Hepatocyte (in vitro differentiated cells): ENCODE results near the gene IRGC. TPM values are rescaled to one million over a fixed set of nuclear protein-coding genes. Genes with fewer than 3 reads are reported as not detected.

Source experiments
- DNase-seq: peaks from one replicate; pipeline ENCODE4 v3.0.0-alpha.2; 2016; ENCODE audit warnings: low spot score
- H2AFZ ChIP-seq: fragments of 200-600 bp; sonication (generic); 2 replicates; pipeline ENCODE4 v1.6.0; 2016; ENCODE audit warnings: antibody characterized with exemption, mild to moderate bottlenecking
- H3K27ac ChIP-seq: fragments of 200-600 bp; sonication (generic); 2 replicates; pipeline ENCODE4 v1.5.1; 2016; ENCODE audit warnings: mild to moderate bottlenecking
- H3K27me3 ChIP-seq: fragments of 200-600 bp; sonication (generic); 2 replicates; pipeline ENCODE4 v1.6.1; 2016
- H3K36me3 ChIP-seq: fragments of 200-600 bp; sonication (generic); replicated peaks from 2 replicates; pipeline ENCODE4 v1.5.1; 2016; ENCODE audit warnings: low read depth; ENCODE audit not compliant: insufficient read depth
- H3K4me1 ChIP-seq: fragments of 200-600 bp; sonication (generic); 2 replicates; pipeline ENCODE4 v1.5.1; 2016; ENCODE audit warnings: mild to moderate bottlenecking, moderate library complexity; ENCODE audit not compliant: insufficient read depth
- H3K4me2 ChIP-seq: fragments of 200-600 bp; sonication (generic); 2 replicates; pipeline ENCODE4 v1.6.0; 2016
- H3K4me3 ChIP-seq: fragments of 200-600 bp; sonication (generic); 2 replicates; pipeline ENCODE4 v1.5.1; 2016; ENCODE audit warnings: mild to moderate bottlenecking
- H3K79me2 ChIP-seq: fragments of 200-600 bp; sonication (generic); 2 replicates; pipeline ENCODE4 v1.6.0; 2017; ENCODE audit warnings: mild to moderate bottlenecking
- H3K9me2 ChIP-seq: fragments of 200-600 bp; sonication (generic); replicated peaks from 2 replicates; pipeline ENCODE4 v1.6.0; 2017; ENCODE audit warnings: mild to moderate bottlenecking; ENCODE audit not compliant: insufficient read depth
- H3K9me3 ChIP-seq: fragments of 200-600 bp; sonication (generic); 2 replicates; pipeline ENCODE4 v1.5.1; 2016; ENCODE audit warnings: low read depth, mild to moderate bottlenecking
- H4K20me1 ChIP-seq: fragments of 200-600 bp; sonication (generic); 2 replicates; pipeline ENCODE4 v1.6.0; 2016; ENCODE audit warnings: mild to moderate bottlenecking; ENCODE audit not compliant: insufficient read depth, poor library complexity, severe bottlenecking
- CTCF ChIP-seq: fragments of 200-600 bp; sonication (generic); IDR thresholded peaks from 2 replicates; pipeline ENCODE4 v1.5.1; 2016; ENCODE audit warnings: antibody characterized with exemption, mild to moderate bottlenecking; ENCODE audit not compliant: poor library complexity
- EZH2 ChIP-seq: fragments of 200-600 bp; sonication (generic); IDR thresholded peaks from 2 replicates; pipeline ENCODE4 v1.6.1; 2016; ENCODE audit warnings: antibody characterized with exemption, mild to moderate bottlenecking, borderline replicate concordance
- EZH2phosphoT487 ChIP-seq: fragments of 200-600 bp; sonication (generic); IDR thresholded peaks from one replicate; pipeline ENCODE4 v1.6.1; 2018; ENCODE audit warnings: antibody characterized with exemption, mild to moderate bottlenecking, low read depth, moderate library complexity; ENCODE audit not compliant: unreplicated experiment, severe bottlenecking
- WGBS: methylation state at CpG from one replicate; pipeline ENCODE4 v1.1.6; 2016; ENCODE audit warnings: low lambda C conversion rate; ENCODE audit errors: missing lambda C conversion rate; 5-methylcytosine and 5-hydroxymethylcytosine counted together
- polyA plus RNA-seq: library from polyadenylated mRNA; unstranded; fragments of >200 nt; fragmentation: Nextera tagmentation; extraction: Ambion mirVana; gene quantifications from 2 replicates; pipeline ENCODE4 v1.2.1, GENCODE V29; 2016
- total RNA-seq: library from RNA; depleted of rRNA; stranded (reverse); fragments of >200 nt; gene quantifications from 2 replicates; pipeline ENCODE4 v1.2.3, GENCODE V29; 2014

IRGC gene
- total and polyA plus RNA-seq, 2 experiments from 2014 or later, result not detected

GRCh38 chr19:43765109-43765876, 49.4 kb downstream of the IRGC start:
- no peak for TF ChIP-seq EZH2
- Histone ChIP-seq H3K27ac (peak overlapping the region; percentile 57), H3K27me3 (no peaks in the 10 kb centered on the region), H3K4me2 (no peak overlapping the region), H3K9me2 (no peaks in the 10 kb centered on the region), H3K9me3 (no peaks in the 10 kb centered on the region), H3K4me1 (peaks cover 4% of the 10 kb centered on the region), H2AFZ (no peak overlapping the region), H3K4me3 (no peak overlapping the region), H3K79me2 (no peaks in the 10 kb centered on the region), H3K36me3 (no peaks in the 10 kb centered on the region), H4K20me1 (no peaks in the 10 kb centered on the region)
- WGBS, result 63% methylated on average over 16 of the region's 16 CpGs
- DNase-seq, result peak; percentile 74

- H3K4me1 ChIP-seq, result peaks cover 4% of the 10 kb centered on the region
- no peaks in the 10 kb centered on the region for H3K9me2 ChIP-seq
- H4K20me1 ChIP-seq, result no peaks in the 10 kb centered on the region
- no peak overlapping the region for H3K4me2 ChIP-seq
- no peaks in the 10 kb centered on the region for H3K79me2 ChIP-seq
- no peak for DNase-seq
- H3K4me3 ChIP-seq, result no peak overlapping the region
- TF ChIP-seq EZH2phosphoT487, result no peak
- TF ChIP-seq CTCF, result no peak
- no peak for TF ChIP-seq EZH2
- no peaks in the 10 kb centered on the region for H3K9me3 ChIP-seq
- H2AFZ ChIP-seq, result no peak overlapping the region
- 74% methylated on average over 4 of the region's 4 CpGs for WGBS
- H3K27ac ChIP-seq, result no peak overlapping the region
- H3K27me3 ChIP-seq, result no peaks in the 10 kb centered on the region
- no peaks in the 10 kb centered on the region for H3K36me3 ChIP-seq
Observed at GRCh38 chr19:43766755-43767043, 50.8 kb downstream of the IRGC start.

GRCh38 chr19:43767316-43767715, 51.4 kb downstream of the IRGC start:
- Histone ChIP-seq H3K4me3 (no peak overlapping the region), H3K9me3 (no peaks in the 10 kb centered on the region), H2AFZ (no peak overlapping the region), H3K4me1 (peaks cover 4% of the 10 kb centered on the region), H3K4me2 (no peak overlapping the region), H3K27me3 (no peaks in the 10 kb centered on the region), H3K36me3 (no peaks in the 10 kb centered on the region), H3K79me2 (no peaks in the 10 kb centered on the region), H3K9me2 (no peaks in the 10 kb centered on the region), H3K27ac (no peak overlapping the region), H4K20me1 (no peaks in the 10 kb centered on the region)
- TF ChIP-seq EZH2phosphoT487 (no peak), CTCF (no peak), EZH2 (no peak)
- 80% methylated on average over 6 of the region's 7 CpGs for WGBS
- no peak for DNase-seq

GRCh38 chr19:43767818-43768217, 51.9 kb downstream of the IRGC start:
- peaks cover 4% of the 10 kb centered on the region for H3K4me1 ChIP-seq
- no peak for TF ChIP-seq EZH2phosphoT487
- TF ChIP-seq CTCF, result no peak
- no peak for TF ChIP-seq EZH2
- no peaks in the 10 kb centered on the region for H3K79me2 ChIP-seq

More at GRCh38 chr19:43767818-43768217, 51.9 kb downstream of the IRGC start:
- H2AFZ ChIP-seq, result no peak overlapping the region
- DNase-seq, result no peak
- peak overlapping the region; percentile 84 for H3K27ac ChIP-seq
- no peak overlapping the region for H3K4me2 ChIP-seq
- H3K9me3 ChIP-seq, result no peaks in the 10 kb centered on the region
- H3K9me2 ChIP-seq, result no peaks in the 10 kb centered on the region
- no peaks in the 10 kb centered on the region for H3K27me3 ChIP-seq
- 91% methylated on average over 1 of the region's 1 CpG for WGBS
- no peaks in the 10 kb centered on the region for H3K36me3 ChIP-seq
- no peak overlapping the region for H3K4me3 ChIP-seq
- no peaks in the 10 kb centered on the region for H4K20me1 ChIP-seq
